ENCODE data around the gene RSU1. TPM values are rescaled to one million over a fixed set of nuclear protein-coding genes. Genes with fewer than 3 reads are reported as not detected.

RSU1 gene
- polyA plus RNA-seq, 2 of the 4 experiments (the other 2 are of a cell fraction), result 99.3 to 114 TPM

DNA sequence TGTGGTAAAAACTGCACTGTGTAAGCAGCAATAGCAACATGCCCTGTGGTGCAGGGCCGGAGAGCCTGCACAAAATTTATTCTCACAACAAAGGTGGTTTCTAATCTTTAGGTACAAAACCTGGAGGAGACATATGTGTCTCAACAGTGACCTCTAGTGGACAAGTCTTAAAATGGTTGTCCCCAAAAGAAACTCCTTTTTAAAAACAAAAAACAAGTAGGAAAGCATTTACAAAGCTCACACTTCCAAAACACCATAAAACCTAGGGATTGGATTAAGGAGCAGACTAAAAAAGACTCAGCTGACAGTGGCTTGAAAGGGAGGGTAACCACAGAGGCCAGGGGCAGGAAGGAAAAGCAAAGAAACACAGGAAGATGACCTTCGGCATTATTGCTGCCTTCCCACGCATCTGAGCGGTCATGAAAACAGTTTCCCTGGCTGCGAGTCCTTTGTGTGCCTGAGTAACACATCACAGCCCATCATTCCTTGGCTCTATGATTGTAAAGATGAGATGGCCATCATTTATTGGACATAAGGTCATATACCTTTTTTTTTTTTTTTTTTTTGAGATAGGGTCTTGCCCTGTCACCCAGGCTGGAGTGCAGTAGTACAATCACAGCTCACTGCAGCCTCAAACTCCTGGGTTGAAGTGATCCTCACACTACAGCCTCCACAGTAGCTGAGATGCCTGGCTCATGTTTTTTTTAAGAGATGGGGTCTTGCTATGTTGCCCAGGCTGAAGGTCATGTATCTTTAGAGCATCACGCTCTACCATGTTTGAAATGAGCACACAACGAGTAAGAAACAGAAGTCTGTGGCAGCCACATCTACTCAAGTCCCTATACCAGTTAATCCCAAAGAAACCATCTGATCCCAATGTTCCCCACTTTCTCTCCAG, 39.5 kb downstream of the RSU1 start (continued):
- TF ChIP-seq RCOR1 (IDR thresholded peaks at IDR 0.05; ENCODE audit: low read depth, low read length), result no peak
- TF ChIP-seq, protein P1, sequence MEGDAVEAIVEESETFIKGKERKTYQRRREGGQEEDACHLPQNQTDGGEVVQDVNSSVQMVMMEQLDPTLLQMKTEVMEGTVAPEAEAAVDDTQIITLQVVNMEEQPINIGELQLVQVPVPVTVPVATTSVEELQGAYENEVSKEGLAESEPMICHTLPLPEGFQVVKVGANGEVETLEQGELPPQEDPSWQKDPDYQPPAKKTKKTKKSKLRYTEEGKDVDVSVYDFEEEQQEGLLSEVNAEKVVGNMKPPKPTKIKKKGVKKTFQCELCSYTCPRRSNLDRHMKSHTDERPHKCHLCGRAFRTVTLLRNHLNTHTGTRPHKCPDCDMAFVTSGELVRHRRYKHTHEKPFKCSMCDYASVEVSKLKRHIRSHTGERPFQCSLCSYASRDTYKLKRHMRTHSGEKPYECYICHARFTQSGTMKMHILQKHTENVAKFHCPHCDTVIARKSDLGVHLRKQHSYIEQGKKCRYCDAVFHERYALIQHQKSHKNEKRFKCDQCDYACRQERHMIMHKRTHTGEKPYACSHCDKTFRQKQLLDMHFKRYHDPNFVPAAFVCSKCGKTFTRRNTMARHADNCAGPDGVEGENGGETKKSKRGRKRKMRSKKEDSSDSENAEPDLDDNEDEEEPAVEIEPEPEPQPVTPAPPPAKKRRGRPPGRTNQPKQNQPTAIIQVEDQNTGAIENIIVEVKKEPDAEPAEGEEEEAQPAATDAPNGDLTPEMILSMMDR (IDR thresholded peaks at IDR 0.05), result peak; percentile 78
- TF ChIP-seq POLR2AphosphoS2 (conservative IDR thresholded peaks at IDR 0.05; ENCODE audit: low read length), result no peak
- TF ChIP-seq RAD21 (conservative IDR thresholded peaks at IDR 0.05 in 1 of 2, IDR thresholded peaks at IDR 0.05 in 1 of 2), result peak; percentile 72 to 79
- no peak for TF ChIP-seq MYC (IDR thresholded peaks at IDR 0.05; ENCODE audit: borderline replicate concordance, low read length)
- no peak for TF ChIP-seq MAFK (IDR thresholded peaks at IDR 0.05; ENCODE audit: partially characterized antibody)
- TF ChIP-seq HDAC2 (IDR thresholded peaks at IDR 0.05), result no peak
- TF ChIP-seq PHF8 (IDR thresholded peaks at IDR 0.05; ENCODE audit: borderline replicate concordance, low read depth), result no peak
- TF ChIP-seq CHD4 (IDR thresholded peaks at IDR 0.05; ENCODE audit: borderline replicate concordance), result no peak
- TF ChIP-seq RARB (CRISPR knock-in tag; IDR thresholded peaks at IDR 0.05), result no peak
- no peak for TF ChIP-seq ELK1 (IDR thresholded peaks at IDR 0.05; ENCODE audit: low read depth, low read length)

DNA sequence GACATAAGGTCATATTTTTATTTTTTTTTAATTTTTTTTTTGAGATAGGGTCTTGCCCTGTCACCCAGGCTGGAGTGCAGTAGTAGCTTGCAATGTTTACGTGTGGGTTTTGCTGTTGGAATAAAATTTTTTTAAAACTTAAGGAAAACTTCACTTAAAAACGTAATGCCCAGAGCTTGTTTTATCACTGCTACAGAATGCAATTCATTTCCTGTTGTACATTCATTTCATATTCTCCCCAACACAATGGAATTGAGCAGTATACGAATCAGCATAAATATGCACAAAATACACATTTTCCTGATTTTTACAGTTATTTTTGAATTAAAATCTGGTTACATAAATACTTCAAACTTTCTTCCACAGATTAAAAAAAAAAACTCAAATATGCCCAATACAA, 40.3 kb downstream of the RSU1 start:
- Histone ChIP-seq H3K4me3 (no peak overlapping the region), H3K4me1 (no peaks in the 10 kb centered on the region), H3K27ac (no peak overlapping the region), H3K4me2 (no peak overlapping the region), H3K9me3 (no peaks in the 10 kb centered on the region)
- ChIA-PET POLR2A (no interaction called here), CTCF (interaction anchor here (0.6 to 2.0 kb wide), 9 partner anchors 13 to 895 kb away, joined by 3 to 11 read pairs (median 4); no protein-coding TSS in a partner anchor)
- ATAC-seq (no peak), FAIRE-seq (no peak), DNase-seq (ENCODE audit: low read depth in 1 of 2, low spot score in 1 of 2) (no peak)
- WGBS (ENCODE audit: missing lambda C conversion rate), result 41% methylated on average over 3 of the region's 3 CpGs
- TF ChIP-seq ZFP36 (IDR thresholded peaks at IDR 0.05; ENCODE audit: borderline replicate concordance, partially characterized antibody), result no peak
- TF ChIP-seq, protein P2, sequence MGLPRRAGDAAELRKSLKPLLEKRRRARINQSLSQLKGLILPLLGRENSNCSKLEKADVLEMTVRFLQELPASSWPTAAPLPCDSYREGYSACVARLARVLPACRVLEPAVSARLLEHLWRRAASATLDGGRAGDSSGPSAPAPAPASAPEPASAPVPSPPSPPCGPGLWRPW (IDR thresholded peaks at IDR 0.05), result no peak
- no peak for TF ChIP-seq POLR2AphosphoS2 (conservative IDR thresholded peaks at IDR 0.05; ENCODE audit: low read length)
- TF ChIP-seq RNF2 (IDR thresholded peaks at IDR 0.05; ENCODE audit: borderline replicate concordance, low read depth), result no peak
- TF ChIP-seq BCL3 (IDR thresholded peaks at IDR 0.05), result no peak
- TF ChIP-seq, protein P3, sequence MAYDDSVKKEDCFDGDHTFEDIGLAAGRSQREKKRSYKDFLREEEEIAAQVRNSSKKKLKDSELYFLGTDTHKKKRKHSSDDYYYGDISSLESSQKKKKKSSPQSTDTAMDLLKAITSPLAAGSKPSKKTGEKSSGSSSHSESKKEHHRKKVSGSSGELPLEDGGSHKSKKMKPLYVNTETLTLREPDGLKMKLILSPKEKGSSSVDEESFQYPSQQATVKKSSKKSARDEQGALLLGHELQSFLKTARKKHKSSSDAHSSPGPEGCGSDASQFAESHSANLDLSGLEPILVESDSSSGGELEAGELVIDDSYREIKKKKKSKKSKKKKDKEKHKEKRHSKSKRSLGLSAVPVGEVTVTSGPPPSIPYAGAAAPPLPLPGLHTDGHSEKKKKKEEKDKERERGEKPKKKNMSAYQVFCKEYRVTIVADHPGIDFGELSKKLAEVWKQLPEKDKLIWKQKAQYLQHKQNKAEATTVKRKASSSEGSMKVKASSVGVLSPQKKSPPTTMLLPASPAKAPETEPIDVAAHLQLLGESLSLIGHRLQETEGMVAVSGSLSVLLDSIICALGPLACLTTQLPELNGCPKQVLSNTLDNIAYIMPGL (CRISPR knock-in tag; IDR thresholded peaks at IDR 0.05; ENCODE audit: borderline replicate concordance), result no peak
- TF ChIP-seq CBX8 (IDR thresholded peaks at IDR 0.05), result no peak
- no peak for TF ChIP-seq PHF8 (IDR thresholded peaks at IDR 0.05; ENCODE audit: borderline replicate concordance, low read depth)
- no peak for TF ChIP-seq ESRRA (IDR thresholded peaks at IDR 0.05; ENCODE audit: borderline replicate concordance, low read length)
- no peak for TF ChIP-seq MAFK (IDR thresholded peaks at IDR 0.05; ENCODE audit: partially characterized antibody)
- TF ChIP-seq POLR2A (IDR thresholded peaks at IDR 0.05; ENCODE audit: low read length), result no peak
- TF ChIP-seq CHD4 (IDR thresholded peaks at IDR 0.05; ENCODE audit: borderline replicate concordance), result no peak
- TF ChIP-seq, protein P4, sequence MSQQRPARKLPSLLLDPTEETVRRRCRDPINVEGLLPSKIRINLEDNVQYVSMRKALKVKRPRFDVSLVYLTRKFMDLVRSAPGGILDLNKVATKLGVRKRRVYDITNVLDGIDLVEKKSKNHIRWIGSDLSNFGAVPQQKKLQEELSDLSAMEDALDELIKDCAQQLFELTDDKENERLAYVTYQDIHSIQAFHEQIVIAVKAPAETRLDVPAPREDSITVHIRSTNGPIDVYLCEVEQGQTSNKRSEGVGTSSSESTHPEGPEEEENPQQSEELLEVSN (IDR thresholded peaks at IDR 0.05; ENCODE audit: borderline replicate concordance, low read depth), result no peak
- TF ChIP-seq SREBF2 (IDR thresholded peaks at IDR 0.05), result no peak
- TF ChIP-seq FOSB (CRISPR knock-in tag; IDR thresholded peaks at IDR 0.05), result no peak
- TF ChIP-seq EP300 (IDR thresholded peaks at IDR 0.05), result no peak
- TF ChIP-seq CBX2 (IDR thresholded peaks at IDR 0.05; ENCODE audit: borderline replicate concordance, low read depth), result no peak
- TF ChIP-seq RARB (CRISPR knock-in tag; IDR thresholded peaks at IDR 0.05), result no peak

Measured in A549 (cell line).